Fibroblast of lung (primary cell): ENCODE data around the gene WNT4.

ENCODE experiments used
- CTCF ChIP-seq, 2 donors: IDR thresholded peaks in 1 of 2; conservative IDR thresholded peaks in 1 of 2; 1 replicate in 1 of 2; 2 replicates in 1 of 2; pipeline ENCODE4 v1.5.1; 2011 to 2012; ENCODE audit warnings: low read length in 2 of 2, control low read depth in 1 of 2, inconsistent platforms in 1 of 2, low read depth in 1 of 2, mild to moderate bottlenecking in 1 of 2
- EZH2 ChIP-seq: IDR thresholded peaks from 2 replicates; pipeline ENCODE4 v1.5.1; 2012; ENCODE audit warnings: low read length, control low read depth, mild to moderate bottlenecking; ENCODE audit errors: missing control alignments

GRCh38 chr1:22164841-22165808, 22.2 kb upstream of the WNT4 start:
- no peak for TF ChIP-seq CTCF (conservative IDR thresholded peaks at IDR 0.05 in 1 of 2, IDR thresholded peaks at IDR 0.05 in 1 of 2; ENCODE audit: low read depth in 1 of 2, low read length in 2 of 2)
- TF ChIP-seq EZH2 = no peak
